Measurements from ENCODE around the gene DLG2.

DLG2 gene

GRCh38 chr11:85541683-85542082, 85.5 kb downstream of the DLG2 start:
- no peak for DNase-seq

GRCh38 chr11:85540635-85541205, 86.4 kb downstream of the DLG2 start:
- no peak for DNase-seq

DNA sequence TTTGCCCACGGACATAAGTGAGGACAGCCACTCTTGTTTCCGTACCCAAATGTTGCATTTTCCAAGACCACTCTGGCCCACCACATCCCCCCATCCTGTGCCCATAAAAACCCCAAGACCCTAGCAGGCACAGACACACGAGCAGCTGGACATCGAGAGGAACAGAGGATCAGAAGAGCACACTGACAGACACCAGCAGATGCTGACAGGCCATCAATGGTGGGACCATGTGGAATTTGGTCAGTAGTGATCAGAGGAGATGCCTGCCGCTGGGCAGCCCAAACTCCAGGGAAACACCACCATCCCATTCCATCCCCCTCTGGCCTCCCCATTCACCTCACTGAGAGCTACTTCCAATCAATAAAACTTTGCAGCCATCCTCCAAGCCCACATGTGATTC, 87.0 kb downstream of the DLG2 start:
- no peak for DNase-seq

DNA sequence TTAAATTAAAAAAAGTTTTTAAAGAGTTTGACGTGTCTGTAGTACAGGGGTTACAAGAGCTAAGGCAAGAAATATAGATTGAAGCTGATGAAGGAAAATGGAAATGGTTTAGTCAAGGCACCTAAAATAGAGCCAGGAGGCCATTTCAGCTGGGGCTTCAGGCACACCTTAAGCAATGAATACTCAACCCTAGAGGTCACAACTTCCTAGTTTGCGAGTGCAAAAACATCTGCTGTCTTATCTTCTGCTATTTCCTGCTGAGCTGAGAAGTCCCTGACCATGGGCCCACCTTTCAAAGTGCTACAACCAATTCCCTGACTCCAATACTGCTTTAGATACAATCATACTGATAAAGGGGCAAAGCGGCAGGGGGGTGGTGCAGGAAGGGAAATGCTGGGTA, 87.4 kb downstream of the DLG2 start:
- DNase-seq: no peak

- DNase-seq: no peak
Measured at GRCh38 chr11:85539029-85539689, 88.0 kb downstream of the DLG2 start.

GRCh38 chr11:85536438-85536837, 90.7 kb downstream of the DLG2 start:
- DNase-seq: no peak

- no peak for DNase-seq
Measured at GRCh38 chr11:85534806-85535205, 92.3 kb downstream of the DLG2 start.

GRCh38 chr11:85531191-85531897, 95.8 kb downstream of the DLG2 start:
- no peak for DNase-seq

DNA sequence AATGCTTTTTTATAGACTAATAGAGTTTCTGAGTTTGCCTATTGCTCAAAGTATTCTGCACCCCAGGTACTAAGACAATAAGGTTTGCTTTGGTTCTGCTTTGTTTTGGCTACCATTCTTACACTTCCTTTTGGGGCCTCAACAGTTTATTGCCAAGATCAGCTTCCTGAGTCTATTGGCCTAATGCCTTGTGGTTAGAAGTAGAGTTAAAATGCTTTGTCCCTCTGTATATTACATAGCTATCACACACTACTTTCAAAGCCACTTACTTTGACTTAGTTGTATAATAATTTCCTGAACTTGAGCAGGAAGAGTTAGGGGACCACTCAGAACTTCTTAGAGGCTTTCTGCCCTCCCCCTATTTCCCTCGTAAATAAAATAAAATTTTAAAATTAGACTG, 96.5 kb downstream of the DLG2 start:
- DNase-seq: no peak

DNA sequence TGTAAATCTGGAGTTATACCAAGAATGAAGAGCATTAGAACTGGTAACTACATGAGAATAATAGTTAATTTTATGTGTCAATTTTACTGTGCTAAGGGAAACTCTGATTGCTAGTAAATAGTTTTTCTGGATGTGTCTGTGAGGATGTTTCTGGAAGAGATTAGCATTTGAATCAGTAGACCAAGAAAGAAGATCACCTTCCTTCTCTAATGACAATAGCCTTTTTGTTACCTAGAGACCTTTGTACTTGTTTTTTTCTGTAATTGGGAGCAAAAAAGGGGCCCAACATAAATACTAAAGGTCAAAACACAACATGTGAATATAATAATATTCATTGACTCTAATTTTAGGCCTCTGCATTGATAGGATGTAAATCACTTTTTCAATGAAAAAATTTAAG, 100.6 kb downstream of the DLG2 start:
- DNase-seq: no peak

DNA sequence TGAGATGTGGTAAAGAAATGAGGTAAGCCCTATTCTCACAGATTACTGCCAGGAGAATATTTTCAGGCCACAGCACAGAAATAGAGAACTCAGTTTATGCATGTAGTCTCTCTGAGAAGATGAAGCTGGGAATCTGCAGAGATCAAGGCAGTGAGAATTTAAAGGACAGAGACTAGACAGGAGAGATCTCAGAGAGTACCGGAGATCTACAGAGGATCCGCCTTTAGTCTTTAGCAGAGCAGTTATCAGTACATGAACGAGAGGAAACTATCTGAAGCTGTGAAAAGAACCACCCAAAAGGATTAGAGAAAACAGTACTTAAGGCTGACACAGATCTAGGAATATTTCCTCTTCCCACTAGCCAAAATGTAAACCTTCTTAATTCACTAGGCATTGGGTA, 101.5 kb downstream of the DLG2 start:
- DNase-seq: no peak

DNA sequence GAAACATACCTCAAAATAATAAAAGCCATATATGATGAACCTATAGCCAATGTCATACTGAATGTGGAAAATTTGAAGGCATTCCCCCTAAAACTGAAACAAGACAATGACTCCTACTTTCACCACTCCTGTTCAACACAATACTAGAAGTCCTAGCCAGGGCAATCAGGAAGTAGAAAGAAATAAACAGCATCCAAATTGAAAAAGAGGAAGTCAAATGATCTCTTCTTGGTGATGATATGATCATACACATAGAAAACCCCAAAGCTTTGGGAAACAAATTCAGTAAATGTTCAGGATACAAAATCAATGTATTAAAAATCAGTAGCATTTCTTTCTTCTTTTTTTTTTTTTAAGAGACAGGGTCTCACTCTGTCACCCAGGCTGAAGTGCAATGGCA, 109.9 kb downstream of the DLG2 start:
- no peak for DNase-seq

GRCh38 chr11:85495918-85496317, 131.2 kb downstream of the DLG2 start:
- no peak for DNase-seq

- no peak for DNase-seq
Measured at GRCh38 chr11:85494396-85494795, 132.7 kb downstream of the DLG2 start.

DNA sequence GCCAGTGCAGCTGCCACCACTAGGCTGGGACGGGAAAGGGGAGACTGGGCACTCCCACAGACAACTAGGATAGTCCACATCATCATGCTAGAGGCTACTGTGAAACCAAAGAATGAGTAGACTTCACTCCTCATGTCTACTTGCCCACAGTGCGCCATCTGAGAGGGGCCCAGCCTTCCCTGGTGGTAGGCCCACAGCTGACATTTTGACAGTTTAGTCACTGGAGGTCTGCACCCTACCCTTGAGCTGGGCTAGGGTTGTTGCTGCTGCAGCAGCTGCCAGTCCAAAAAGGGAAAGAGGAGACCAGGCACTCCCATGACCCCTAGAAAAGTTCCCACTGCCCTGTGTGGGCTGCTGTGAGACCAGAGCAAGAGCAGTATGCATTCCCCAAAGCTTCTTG, 141.2 kb downstream of the DLG2 start:
- no peak for DNase-seq

GRCh38 chr11:85483861-85484260, 143.3 kb downstream of the DLG2 start:
- DNase-seq: no peak

DNA sequence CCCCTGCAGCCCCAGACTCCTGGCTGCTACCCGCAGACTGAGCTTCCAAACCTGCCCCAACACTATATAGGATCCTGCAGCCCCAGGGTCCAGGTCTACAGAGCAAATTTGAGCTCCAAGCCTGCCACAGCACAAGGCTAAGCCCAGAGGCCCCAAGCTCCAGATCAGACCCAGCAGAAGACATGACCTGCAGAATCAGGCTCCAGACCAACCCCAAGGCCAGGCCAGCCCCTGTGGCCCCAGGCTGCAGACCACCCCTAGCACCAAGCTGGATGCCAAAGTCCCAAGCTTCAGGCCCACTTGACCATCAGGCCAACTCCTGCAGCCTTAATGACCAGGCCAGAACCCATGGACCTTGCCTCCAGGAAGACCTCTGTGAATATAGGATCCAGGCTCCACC, 145.3 kb downstream of the DLG2 start:
- no peak for DNase-seq

DNA sequence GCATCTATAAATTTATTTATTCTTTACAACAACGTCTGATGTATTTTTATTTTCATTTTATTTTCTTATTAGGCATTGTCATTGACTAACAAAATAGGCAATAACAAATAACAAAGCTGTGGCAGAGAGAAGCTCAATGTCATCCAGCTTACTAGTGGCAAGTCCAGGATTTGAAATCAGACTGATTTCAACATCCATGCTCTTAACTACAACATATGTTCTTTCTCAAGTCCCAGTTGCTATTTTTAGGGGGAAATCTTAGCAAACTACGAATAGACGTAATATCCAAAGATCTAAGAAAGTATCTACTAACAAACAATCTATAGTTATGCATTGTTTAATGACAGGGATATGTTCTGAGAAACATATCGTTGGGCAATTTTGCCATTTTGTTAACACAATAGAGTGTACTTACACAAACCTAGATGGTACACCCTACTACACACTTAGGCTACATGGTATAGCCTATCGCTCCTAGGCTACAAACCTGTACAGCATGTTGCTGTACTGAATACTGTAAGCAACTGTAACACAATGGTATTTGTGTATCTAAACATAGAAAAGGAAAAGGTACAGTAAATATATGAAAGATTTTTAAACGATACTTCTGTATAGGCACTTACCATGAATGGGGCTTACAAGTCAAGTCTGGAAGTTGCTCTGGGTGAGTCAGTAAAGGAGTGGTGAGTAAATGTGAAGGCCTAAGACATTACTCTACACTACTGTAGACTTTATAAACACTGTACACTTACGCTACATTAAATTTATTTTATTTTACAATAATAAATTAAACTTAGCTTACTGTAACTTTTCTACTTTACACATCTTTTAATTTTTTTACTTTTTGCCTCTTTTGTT, 151.3 kb downstream of the DLG2 start:
- no peak for DNase-seq

GRCh38 chr11:85472953-85473352, 154.2 kb downstream of the DLG2 start:
- DNase-seq: no peak

- no peak for DNase-seq
Measured at GRCh38 chr11:85464283-85464682, 162.9 kb downstream of the DLG2 start.

DNA sequence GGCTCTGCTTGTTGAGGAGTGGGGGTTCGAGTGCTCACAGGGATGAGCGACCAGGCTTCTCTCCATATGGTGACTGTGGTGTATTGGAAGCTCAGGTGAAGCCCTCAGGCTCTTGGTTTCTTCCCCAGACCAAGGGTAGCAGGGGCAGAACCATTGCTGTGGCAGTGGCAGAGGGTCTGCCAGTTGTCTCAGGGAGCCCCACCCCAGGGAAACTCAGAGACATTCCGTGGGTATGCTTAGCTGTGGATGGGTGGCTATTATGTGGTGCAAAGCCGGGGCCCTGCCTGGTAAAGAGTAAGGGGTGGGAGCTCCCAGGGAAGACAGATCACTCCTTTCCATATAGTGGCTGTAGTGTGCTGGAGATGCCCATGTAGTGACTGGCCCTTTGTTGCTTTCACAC, 167.8 kb downstream of the DLG2 start:
- DNase-seq: no peak

DNA sequence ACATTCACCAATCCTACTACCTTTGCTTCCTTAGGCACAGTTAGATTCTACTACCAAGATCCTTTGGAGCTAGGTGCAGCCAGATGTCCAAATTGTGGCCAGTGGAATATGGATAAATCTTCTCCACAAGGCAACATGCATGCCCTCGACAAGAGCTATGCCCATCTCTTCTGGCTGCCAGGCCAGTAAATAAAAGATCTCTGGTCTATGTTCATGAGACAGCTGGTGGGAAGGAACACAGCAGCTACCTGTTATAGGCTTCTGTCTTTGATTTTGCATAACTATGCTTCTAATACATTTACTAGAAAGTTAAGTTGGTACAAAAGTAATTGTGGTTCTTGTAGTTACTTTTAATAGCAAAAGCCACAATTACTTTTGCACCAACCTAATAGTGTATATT, 182.7 kb downstream of the DLG2 start:
- DNase-seq: no peak

- DNase-seq: no peak
Measured at GRCh38 chr11:85440273-85440672, 186.9 kb downstream of the DLG2 start.

DNA sequence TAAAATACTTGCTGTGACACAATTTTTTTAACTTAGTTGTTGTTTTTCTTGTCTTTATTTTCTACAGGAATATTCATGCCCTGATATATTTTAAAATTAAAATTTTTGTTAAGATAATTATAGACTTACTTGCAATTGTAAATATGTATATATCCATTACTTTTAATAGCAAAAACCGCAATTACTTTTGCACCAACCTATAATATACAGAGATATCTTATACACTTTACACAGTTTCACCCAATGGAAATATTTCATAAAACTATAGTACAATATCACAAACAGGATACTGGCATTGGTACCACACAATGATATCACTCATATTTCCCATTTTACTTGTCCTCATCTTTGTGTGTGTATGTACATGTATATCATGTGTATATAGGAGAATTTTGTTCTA, 188.8 kb downstream of the DLG2 start:
- no peak for DNase-seq

All from NCI-H1694 (cell line).